ENCODE results near the gene COQ9. TPM values are rescaled to one million over a fixed set of nuclear protein-coding genes. Genes with fewer than 3 reads are reported as not detected.

The COQ9 gene
- total and polyA plus RNA-seq, 2 of the 4 experiments (the other 2 are of a cell fraction) = 57.9 to 58.5 TPM

DNA sequence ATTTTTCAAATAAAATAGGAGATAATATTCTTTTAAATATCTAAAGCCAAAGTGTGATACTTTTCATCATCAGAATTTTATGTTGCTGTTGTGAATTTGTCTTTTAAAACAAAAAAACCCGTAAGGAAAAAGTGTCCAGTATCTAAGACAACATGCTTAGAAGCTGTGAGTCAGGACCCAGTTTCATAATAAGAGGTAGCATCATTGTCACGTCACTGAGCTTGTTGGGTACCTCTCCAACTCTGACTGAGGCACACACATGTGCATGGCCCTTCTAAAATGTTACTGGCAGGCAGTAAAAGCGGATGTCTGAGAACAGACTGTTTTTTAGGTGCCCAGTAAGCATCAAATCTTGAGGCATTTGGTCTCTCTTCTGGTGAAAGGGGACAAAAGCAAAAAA, 2.6 kb upstream of the COQ9 start:
- H3K18ac ChIP-seq (ENCODE audit: low read depth, low read length) = no peak overlapping the region
- H3K9ac ChIP-seq (ENCODE audit: low read depth, low read length) = no peak overlapping the region
- no peak for ATAC-seq (ENCODE audit: low read depth)
- H3K23ac ChIP-seq (ENCODE audit: low read depth, low read length) = no peak overlapping the region
- no peak for TF ChIP-seq NFE2L2 (IDR thresholded peaks at IDR 0.05; ENCODE audit: low read depth, low read length)
- TF ChIP-seq MXI1 (IDR thresholded peaks at IDR 0.05; ENCODE audit: borderline replicate concordance, low read depth, low read length) = no peak
- TF ChIP-seq FOS (IDR thresholded peaks at IDR 0.05; ENCODE audit: low read depth, low read length) = no peak
- no peak for TF ChIP-seq RFX5 (IDR thresholded peaks at IDR 0.05; ENCODE audit: low read depth, low read length)
- no peak for TF ChIP-seq RAD21 (IDR thresholded peaks at IDR 0.05; ENCODE audit: low read length)
- no peak for TF ChIP-seq RCOR1 (IDR thresholded peaks at IDR 0.05; ENCODE audit: insufficient replicate concordance, low read length)
- TF ChIP-seq MAFK (IDR thresholded peaks at IDR 0.05; ENCODE audit: low read depth, low read length) = no peak
- no peak for TF ChIP-seq CHD1 (IDR thresholded peaks at IDR 0.05; ENCODE audit: low read depth, low read length)
- TF ChIP-seq POLR2A (IDR thresholded peaks at IDR 0.05; ENCODE audit: low read depth, low read length) = no peak
- TF ChIP-seq CEBPB (IDR thresholded peaks at IDR 0.05; ENCODE audit: low read depth, low read length) = no peak
- TF ChIP-seq CTCF (conservative IDR thresholded peaks at IDR 0.05; ENCODE audit: low read depth, low read length) = no peak
- no peak for TF ChIP-seq MAZ (IDR thresholded peaks at IDR 0.05; ENCODE audit: borderline replicate concordance, low read depth, low read length)
- H3K56ac ChIP-seq (ENCODE audit: extremely low read depth, insufficient read depth, low read length) = no peak overlapping the region
- H4K5ac ChIP-seq (ENCODE audit: low read depth, low read length) = no peak overlapping the region
- H3K4me2 ChIP-seq (ENCODE audit: low read depth, low read length) = no peak overlapping the region
- no peak overlapping the region for H3K4me3 ChIP-seq (ENCODE audit: insufficient read depth, low read depth, low read length)
- H2AK9ac ChIP-seq (replicated peaks; ENCODE audit: low read depth, low read length, poor library complexity) = no peak overlapping the region
- ChIA-PET CTCF (interaction anchor here (0.8 kb wide), 1 partner anchor 28 kb away, joined by 3 read pairs; no protein-coding TSS in a partner anchor), POLR2A (ENCODE audit: unreplicated experiment) (no interaction called here)
- peaks cover 3% of the 10 kb centered on the region for H3K9me3 ChIP-seq (ENCODE audit: control insufficient read depth, insufficient read depth, low read length)
- H2BK15ac ChIP-seq (ENCODE audit: low read depth, low read length) = no peak overlapping the region
- H2AFZ ChIP-seq (replicated peaks; ENCODE audit: low read length, poor library complexity) = no peak overlapping the region
- H3K36me3 ChIP-seq (ENCODE audit: control insufficient read depth, insufficient read depth, low read length) = peaks cover 8% of the 10 kb centered on the region
- in situ Hi-C loops (cut with MboI; ENCODE audit: low sequenced_read_pairs) = no loop called here
- BruUV-seq (replicated peaks) = no TSS peak
- dilution Hi-C loops (cut with HindIII; ENCODE audit: low sequenced_read_pairs, unreplicated experiment) = no loop called here
- H3K27ac ChIP-seq (ENCODE audit: insufficient read depth, low read length) = no peak overlapping the region
- H2AK5ac ChIP-seq (ENCODE audit: low read depth, low read length) = no peak overlapping the region
- H3K14ac ChIP-seq (replicated peaks; ENCODE audit: low read depth, low read length) = no peak overlapping the region
- no peak overlapping the region for H4K91ac ChIP-seq (ENCODE audit: insufficient read depth, low read depth, low read length)
- no peak overlapping the region for H2BK20ac ChIP-seq (ENCODE audit: low read depth, low read length)
- DNase-seq = peak; percentile 20
- no peak overlapping the region for H3K4ac ChIP-seq (ENCODE audit: low read depth, low read length)
- H2BK120ac ChIP-seq (ENCODE audit: low read depth, low read length) = no peak overlapping the region
- no peak overlapping the region for H2BK5ac ChIP-seq (ENCODE audit: low read depth, low read length, poor library complexity, severe bottlenecking)
- peaks cover 44 to 73% of the 10 kb centered on the region in 2 experiments for H3K79me1 ChIP-seq (ENCODE audit: low read depth in 1 of 2, low read length in 2 of 2)
- H3K9me1 ChIP-seq (ENCODE audit: insufficient read depth, low read length) = 0 out of 2 replicates have a peak, but pooled peaks cover 3% of the 10 kb centered on the region
- no peak overlapping the region for H4K8ac ChIP-seq (ENCODE audit: low read depth in 2 of 2, low read length in 2 of 2)
- H4K20me1 ChIP-seq (ENCODE audit: insufficient read depth, low read length) = no peaks in the 10 kb centered on the region; the same call in 1 of the 2 replicates
- no CpG with 5 or more reads among the region's 3 CpGs for whole genome bisulfite sequencing, 2 experiments (ENCODE audit: extremely low coverage in 2 of 2, insufficient read length in 1 of 2)
- intact Hi-C loops (cut with micrococcal nuclease) = no loop called here
- no peaks in the 10 kb centered on the region for H3K27me3 ChIP-seq (ENCODE audit: control insufficient read depth, insufficient read depth, low read length)
- H3K4me1 ChIP-seq (ENCODE audit: control insufficient read depth, insufficient read depth, low read length) = peaks cover 3% of the 10 kb centered on the region
